Astrocyte (in vitro differentiated cells and primary cell): ENCODE measurements around the gene BCKDHB. TPM values are rescaled to one million over a fixed set of nuclear protein-coding genes. Genes with fewer than 3 reads are reported as not detected.
"Not testable (repeated sequence)": the region's sequence is repeated elsewhere in the genome, so short reads cannot be mapped to it uniquely, and the experiment has no call there.

Source experiments
- DNase-seq: peaks from one replicate; pipeline ENCODE4 v3.0.0-alpha.2; 2010; ENCODE audit warnings: low read depth
- FAIRE-seq: peaks from 2 replicates; lab custom pipeline; 2011; peaks lifted over from hg19 to GRCh38; lab: Jason Lieb, UNC
- H2AFZ ChIP-seq: 2 replicates; pipeline ENCODE4 v1.6.0; 2012; ENCODE audit warnings: low read depth, low read length, inconsistent platforms
- H3K27ac ChIP-seq: 2 replicates; pipeline ENCODE4 v1.5.1; 2011; ENCODE audit warnings: low read depth, low read length, inconsistent platforms
- H3K27me3 ChIP-seq: 2 replicates; pipeline ENCODE4 v1.6.0; 2011; ENCODE audit warnings: low read length, inconsistent platforms; ENCODE audit not compliant: insufficient read depth
- H3K36me3 ChIP-seq: 2 replicates; pipeline ENCODE4 v1.5.1; 2011; ENCODE audit warnings: low read length, inconsistent platforms; ENCODE audit not compliant: insufficient read depth
- H3K4me1 ChIP-seq: 2 replicates; pipeline ENCODE4 v1.5.1; 2011; ENCODE audit warnings: low read length, inconsistent platforms; ENCODE audit not compliant: insufficient read depth
- H3K4me2 ChIP-seq: 2 replicates; pipeline ENCODE4 v1.6.0; 2012; ENCODE audit warnings: low read length, inconsistent platforms
- H3K4me3 ChIP-seq: 2 replicates; pipeline ENCODE4 v1.5.1; 2011; ENCODE audit warnings: low read depth, mild to moderate bottlenecking, low read length, inconsistent platforms; ENCODE audit not compliant: insufficient read depth
- H3K79me2 ChIP-seq: 2 replicates; pipeline ENCODE4 v1.6.0; 2012; ENCODE audit warnings: mild to moderate bottlenecking, low read length, inconsistent platforms; ENCODE audit not compliant: insufficient read depth
- H3K9ac ChIP-seq: 2 replicates; pipeline ENCODE4 v1.6.0; 2012; ENCODE audit warnings: mild to moderate bottlenecking, low read length, inconsistent platforms
- H3K9me3 ChIP-seq: 2 replicates; pipeline ENCODE4 v1.5.1; 2012; ENCODE audit warnings: low read depth, mild to moderate bottlenecking, low read length, inconsistent platforms; ENCODE audit not compliant: insufficient read depth
- H4K20me1 ChIP-seq: 2 replicates; pipeline ENCODE4 v1.6.0; 2012; ENCODE audit warnings: low read length, inconsistent platforms; ENCODE audit not compliant: insufficient read depth
- H3K27ac Mint-ChIP-seq: one replicate; pipeline ENCODE4 v1.8.0; 2021; ENCODE audit warnings: mild to moderate bottlenecking, mixed read lengths; ENCODE audit not compliant: unreplicated experiment
- H3K27me3 Mint-ChIP-seq: one replicate; pipeline ENCODE4 v1.8.0; 2021; ENCODE audit warnings: low read depth, mixed read lengths; ENCODE audit not compliant: unreplicated experiment
- H3K36me3 Mint-ChIP-seq: one replicate; pipeline ENCODE4 v1.8.0; 2021; ENCODE audit warnings: low read depth, mixed read lengths; ENCODE audit not compliant: unreplicated experiment
- H3K4me1 Mint-ChIP-seq: one replicate; pipeline ENCODE4 v1.8.0; 2021; ENCODE audit warnings: low read depth, mixed read lengths; ENCODE audit not compliant: unreplicated experiment
- H3K4me3 Mint-ChIP-seq: one replicate; pipeline ENCODE4 v1.8.0; 2021; ENCODE audit warnings: mild to moderate bottlenecking, moderate library complexity, mixed read lengths; ENCODE audit not compliant: unreplicated experiment
- H3K9me3 Mint-ChIP-seq: one replicate; pipeline ENCODE4 v1.8.0; 2021; ENCODE audit warnings: mild to moderate bottlenecking, mixed read lengths; ENCODE audit not compliant: unreplicated experiment
- EZH2 ChIP-seq: IDR thresholded peaks from 2 replicates; pipeline ENCODE4 v1.6.1; 2012; ENCODE audit warnings: mild to moderate bottlenecking, low read length, inconsistent platforms; ENCODE audit not compliant: insufficient read depth
- total RNA-seq: library from RNA; stranded (reverse); gene quantifications from 2 replicates; pipeline ENCODE4 v1.2.1, GENCODE V29; 2021
- TF ChIP-seq, protein P1 (sequence below): IDR thresholded peaks from 2 replicates; pipeline ENCODE4 v1.5.1; 2011; ENCODE audit warnings: low read depth, mild to moderate bottlenecking, inconsistent platforms, low read length, moderate library complexity; ENCODE audit not compliant: insufficient read depth

BCKDHB gene
- total RNA-seq, 1 donor from 2014 or later: 18.4 TPM

GRCh38 chr6:80104520-80104919, 2.0 kb upstream of the BCKDHB start:
- H4K20me1 ChIP-seq: no peaks in the 10 kb centered on the region
- FAIRE-seq (no peak), DNase-seq (no peak)
- TF ChIP-seq EZH2: no peak
- TF ChIP-seq, protein P1, sequence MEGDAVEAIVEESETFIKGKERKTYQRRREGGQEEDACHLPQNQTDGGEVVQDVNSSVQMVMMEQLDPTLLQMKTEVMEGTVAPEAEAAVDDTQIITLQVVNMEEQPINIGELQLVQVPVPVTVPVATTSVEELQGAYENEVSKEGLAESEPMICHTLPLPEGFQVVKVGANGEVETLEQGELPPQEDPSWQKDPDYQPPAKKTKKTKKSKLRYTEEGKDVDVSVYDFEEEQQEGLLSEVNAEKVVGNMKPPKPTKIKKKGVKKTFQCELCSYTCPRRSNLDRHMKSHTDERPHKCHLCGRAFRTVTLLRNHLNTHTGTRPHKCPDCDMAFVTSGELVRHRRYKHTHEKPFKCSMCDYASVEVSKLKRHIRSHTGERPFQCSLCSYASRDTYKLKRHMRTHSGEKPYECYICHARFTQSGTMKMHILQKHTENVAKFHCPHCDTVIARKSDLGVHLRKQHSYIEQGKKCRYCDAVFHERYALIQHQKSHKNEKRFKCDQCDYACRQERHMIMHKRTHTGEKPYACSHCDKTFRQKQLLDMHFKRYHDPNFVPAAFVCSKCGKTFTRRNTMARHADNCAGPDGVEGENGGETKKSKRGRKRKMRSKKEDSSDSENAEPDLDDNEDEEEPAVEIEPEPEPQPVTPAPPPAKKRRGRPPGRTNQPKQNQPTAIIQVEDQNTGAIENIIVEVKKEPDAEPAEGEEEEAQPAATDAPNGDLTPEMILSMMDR: no peak
- peaks cover 4% of the 10 kb centered on the region for H3K9me3 Mint-ChIP-seq
- no peaks in the 10 kb centered on the region for H3K27me3 Mint-ChIP-seq
- no peaks in the 10 kb centered on the region for H3K4me1 ChIP-seq
- H3K4me1 Mint-ChIP-seq: no peaks in the 10 kb centered on the region
- no peak overlapping the region for H3K4me3 Mint-ChIP-seq
- no peak overlapping the region for H3K9ac ChIP-seq
- H3K27me3 ChIP-seq: peaks cover 5% of the 10 kb centered on the region
- no peak overlapping the region for H2AFZ ChIP-seq
- H3K36me3 ChIP-seq: no peaks in the 10 kb centered on the region
- H3K4me3 ChIP-seq: no peak overlapping the region
- H3K9me3 ChIP-seq: no peaks in the 10 kb centered on the region
- H3K79me2 ChIP-seq: peaks cover 9% of the 10 kb centered on the region
- no peak overlapping the region for H3K27ac ChIP-seq
- no peak overlapping the region for H3K27ac Mint-ChIP-seq
- no peaks in the 10 kb centered on the region for H3K36me3 Mint-ChIP-seq
- H3K4me2 ChIP-seq: no peak overlapping the region

GRCh38 chr6:80105972-80106417, 476 bp upstream of the BCKDHB start:
- no peak for FAIRE-seq

DNA sequence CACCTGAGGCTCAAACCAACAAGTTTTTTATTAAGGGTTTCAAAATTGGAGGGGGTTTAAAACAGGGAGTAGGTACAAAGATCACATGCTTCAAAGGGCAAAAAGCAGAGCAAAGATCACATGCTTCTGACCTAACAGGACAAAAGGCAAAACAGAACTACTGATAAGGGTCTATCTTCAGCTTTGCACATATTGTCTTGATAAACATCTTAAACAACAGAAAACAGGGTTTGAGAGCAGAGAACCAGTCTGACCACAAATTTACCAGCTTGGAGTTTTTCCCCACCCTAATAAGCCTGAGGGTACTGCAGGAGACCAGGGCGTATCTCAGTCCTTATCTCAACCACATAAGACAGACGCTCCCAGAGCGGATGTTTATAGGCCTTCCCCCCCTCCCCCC, 16.1 kb downstream of the BCKDHB start:
- H3K27me3 Mint-ChIP-seq, H3K4me1 Mint-ChIP-seq, H3K4me2 ChIP-seq, FAIRE-seq, H3K79me2 ChIP-seq, DNase-seq, H3K9me3 ChIP-seq, H3K27ac ChIP-seq, H4K20me1 ChIP-seq, H3K36me3 ChIP-seq, H3K9ac ChIP-seq, H3K4me3 Mint-ChIP-seq, H3K27me3 ChIP-seq, H3K27ac Mint-ChIP-seq, H3K4me3 ChIP-seq, H2AFZ ChIP-seq, H3K4me1 ChIP-seq: not testable (repeated sequence)
- H3K36me3 Mint-ChIP-seq: peaks cover 17% of the 10 kb centered on the region
- peaks cover 24% of the 10 kb centered on the region for H3K9me3 Mint-ChIP-seq

More at GRCh38 chr6:80105972-80106417, 476 bp upstream of the BCKDHB start:
- H3K4me3 Mint-ChIP-seq: peak overlapping the region; percentile 94
- no peaks in the 10 kb centered on the region for H3K9me3 ChIP-seq
- no peak for DNase-seq
- H3K36me3 Mint-ChIP-seq: no peaks in the 10 kb centered on the region
- H3K4me3 ChIP-seq: peak overlapping the region; percentile 75
- no peak overlapping the region for H3K27ac ChIP-seq
- peak overlapping the region; percentile 71 for H2AFZ ChIP-seq
- H3K27me3 ChIP-seq: no peaks in the 10 kb centered on the region
- TF ChIP-seq EZH2: no peak
- TF ChIP-seq, protein P1: no peak
- H3K79me2 ChIP-seq: peaks cover 9% of the 10 kb centered on the region
- H3K4me1 ChIP-seq: no peaks in the 10 kb centered on the region
- H3K9me3 Mint-ChIP-seq: peaks cover 4% of the 10 kb centered on the region
- peak overlapping the region; percentile 85 for H3K9ac ChIP-seq
- peak overlapping the region; percentile 94 for H3K4me2 ChIP-seq
- no peaks in the 10 kb centered on the region for H3K4me1 Mint-ChIP-seq
- no peaks in the 10 kb centered on the region for H3K36me3 ChIP-seq
- H3K27me3 Mint-ChIP-seq: no peaks in the 10 kb centered on the region
- no peaks in the 10 kb centered on the region for H4K20me1 ChIP-seq
- H3K27ac Mint-ChIP-seq: peak overlapping the region; percentile 88
